ENCODE results near the gene ZSCAN5A.
"Not testable (repeated sequence)": the region's sequence is repeated elsewhere in the genome, so short reads cannot be mapped to it uniquely, and the experiment has no call there.

ZSCAN5A gene

GRCh38 chr19:56207581-56207980, 107.1 kb downstream of the ZSCAN5A start:
- not testable (repeated sequence) for DNase-seq (ENCODE audit: low read depth)

GRCh38 chr19:56201973-56202372, 112.7 kb downstream of the ZSCAN5A start, which contains the start of gene ZSCAN5C:
Gene ZSCAN5C, plus strand, starts transcription at chr19:56202273. Its CDS starts 3,641 bp downstream, at chr19:56205914.
- DNase-seq (ENCODE audit: low read depth) = no peak

- DNase-seq (ENCODE audit: low read depth) = no peak
Observed at GRCh38 chr19:56199687-56200086, 115.0 kb downstream of the ZSCAN5A start.

DNA sequence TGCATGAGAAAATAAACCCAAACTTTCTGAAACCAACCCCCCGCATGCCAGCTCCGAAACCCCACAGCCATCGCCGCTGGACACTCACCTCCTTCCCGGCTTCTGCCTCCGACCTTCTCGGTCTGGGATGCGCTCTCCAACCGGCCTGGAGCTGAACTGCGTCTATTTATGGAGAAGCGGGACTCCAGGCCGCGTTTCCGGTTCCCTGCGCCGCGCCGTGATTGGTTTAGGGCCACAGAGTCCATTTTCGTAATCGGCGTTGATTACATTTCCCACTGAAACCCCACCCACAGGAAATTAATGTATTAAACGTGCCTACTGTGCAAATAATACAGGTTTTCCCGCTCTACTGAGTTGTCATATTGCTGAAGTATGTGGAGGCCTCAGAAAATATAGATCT, 117.0 kb downstream of the ZSCAN5A start, which contains the start of gene ZSCAN5B:
Gene ZSCAN5B, minus strand, starts transcription at position 138 of the 400 bp plus-strand sequence. CDS start 4,731 bp downstream, outside the sequence.
- DNase-seq (ENCODE audit: low read depth) = not testable (repeated sequence)

DNA sequence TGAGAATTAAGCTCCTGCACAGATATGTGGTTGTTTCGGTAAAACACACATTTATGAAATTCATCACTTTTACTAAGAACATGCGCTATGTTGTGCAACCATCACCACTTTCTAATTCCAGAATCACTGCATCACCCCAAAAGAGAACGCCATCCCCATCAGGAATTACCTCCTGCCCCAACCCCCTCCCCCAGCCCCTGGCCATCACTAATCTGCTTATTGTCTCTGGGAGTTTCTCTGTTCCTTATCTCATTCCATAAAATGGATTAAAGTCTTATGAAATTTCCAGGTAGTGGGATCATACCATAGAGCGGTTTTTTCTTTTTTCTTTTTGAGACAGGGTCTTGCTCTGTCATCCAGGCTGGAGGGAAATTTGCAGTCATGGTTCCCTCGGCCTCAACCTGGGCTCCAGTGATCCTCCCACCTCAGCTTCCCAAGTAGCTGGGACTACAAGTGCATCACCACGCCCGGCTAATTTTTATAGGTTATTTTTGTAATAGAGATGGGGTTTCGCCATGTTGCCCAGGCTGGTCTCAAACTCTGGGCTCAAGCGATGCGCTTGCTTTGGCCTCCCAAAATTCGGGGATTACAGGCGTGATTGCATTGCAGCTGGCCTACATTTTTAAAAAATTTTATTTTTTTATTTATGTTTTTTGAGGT, 120.5 kb downstream of the ZSCAN5A start:
- no peak for DNase-seq (ENCODE audit: low read depth)

GRCh38 chr19:56191711-56192110, 122.9 kb downstream of the ZSCAN5A start:
- DNase-seq (ENCODE audit: low read depth) = no peak

- DNase-seq (ENCODE audit: low read depth) = no peak
Observed at GRCh38 chr19:56191115-56191514, 123.5 kb downstream of the ZSCAN5A start.

- DNase-seq (ENCODE audit: low read depth) = no peak
Observed at GRCh38 chr19:56189785-56190184, 124.9 kb downstream of the ZSCAN5A start.

- DNase-seq (ENCODE audit: low read depth) = no peak
Observed at GRCh38 chr19:56177564-56178243, 136.9 kb downstream of the ZSCAN5A start.

DNA sequence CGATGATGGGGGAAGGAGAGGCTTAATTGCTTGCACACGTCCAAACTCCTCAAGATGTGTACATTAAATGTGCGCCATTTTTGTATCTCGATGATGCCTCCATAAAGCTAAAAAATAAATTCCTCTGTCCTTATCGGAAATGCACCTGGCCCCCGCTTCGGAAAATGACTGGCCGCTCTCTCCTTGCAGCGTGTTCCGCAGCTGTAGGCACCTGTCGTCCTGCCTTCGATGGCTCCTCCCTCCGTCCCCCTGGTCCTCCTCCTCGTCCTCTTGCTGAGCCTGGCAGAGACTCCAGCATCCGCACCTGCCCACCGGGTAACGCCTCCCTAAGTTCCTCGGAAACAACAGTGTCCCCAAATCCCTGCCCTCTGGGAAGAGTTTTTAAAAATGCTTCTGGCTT, 137.8 kb downstream of the ZSCAN5A start:
- no peak for DNase-seq (ENCODE audit: low read depth)

DNA sequence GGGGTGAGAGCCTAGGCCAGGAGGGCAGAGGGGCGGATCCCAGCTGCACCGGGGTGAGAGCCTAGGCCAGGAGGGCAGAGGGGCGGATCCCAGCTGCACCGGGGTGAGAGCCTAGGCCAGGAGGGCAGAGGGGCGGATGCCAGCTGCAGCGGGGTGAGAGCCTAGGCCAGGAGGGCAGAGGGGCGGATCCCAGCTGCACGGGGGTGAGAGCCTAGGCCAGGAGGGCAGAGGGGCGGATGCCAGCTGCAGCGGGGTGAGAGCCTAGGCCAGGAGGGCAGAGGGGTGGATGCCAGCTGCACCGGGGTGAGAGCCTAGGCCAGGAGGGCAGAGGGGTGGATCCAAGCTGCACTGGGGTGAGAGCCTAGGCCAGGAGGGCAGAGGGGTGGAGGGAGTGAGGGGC, 138.3 kb downstream of the ZSCAN5A start:
- not testable (repeated sequence) for DNase-seq (ENCODE audit: low read depth)

GRCh38 chr19:56175861-56176307, 138.8 kb downstream of the ZSCAN5A start, which contains the start of gene GALP:
Gene GALP, plus strand, starts transcription at chr19:56176008. Its CDS starts 1,101 bp downstream, at chr19:56177109.
- DNase-seq (ENCODE audit: low read depth) = not testable (repeated sequence)

GRCh38 chr19:56174550-56174949, 140.1 kb downstream of the ZSCAN5A start:
- DNase-seq (ENCODE audit: low read depth) = no peak

DNA sequence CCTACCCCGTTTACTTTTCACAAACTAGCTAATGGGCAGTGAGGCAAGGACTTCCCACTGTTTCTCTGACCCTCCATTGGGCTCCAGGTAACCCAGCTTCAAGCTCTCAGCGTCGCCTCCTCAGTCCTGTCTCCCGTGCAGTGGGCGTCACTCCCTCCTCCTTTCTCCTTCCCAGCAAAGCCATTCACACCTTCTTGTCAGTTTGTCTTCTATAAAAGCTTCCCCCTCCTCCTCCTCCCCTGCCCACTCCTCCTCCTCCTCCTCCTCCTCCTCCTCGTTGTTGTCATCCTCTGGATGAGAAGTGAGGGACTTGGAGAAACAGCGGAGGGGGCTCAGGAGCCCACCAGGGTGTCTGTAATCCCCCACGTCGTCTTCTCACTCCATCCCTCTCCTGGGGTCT, 140.6 kb downstream of the ZSCAN5A start:
- no peak for DNase-seq (ENCODE audit: low read depth)
